ENCODE data around the gene PRRX2. TPM values are rescaled to one million over a fixed set of nuclear protein-coding genes. Genes with fewer than 3 reads are reported as not detected.
"Not testable (repeated sequence)": the region's sequence is repeated elsewhere in the genome, so short reads cannot be mapped to it uniquely, and the experiment has no call there.

Gene PRRX2
- total RNA-seq, 4 donors from 2014 or later: 0.75 to 1.7 (median 1.6) TPM; not detected in 1

DNA sequence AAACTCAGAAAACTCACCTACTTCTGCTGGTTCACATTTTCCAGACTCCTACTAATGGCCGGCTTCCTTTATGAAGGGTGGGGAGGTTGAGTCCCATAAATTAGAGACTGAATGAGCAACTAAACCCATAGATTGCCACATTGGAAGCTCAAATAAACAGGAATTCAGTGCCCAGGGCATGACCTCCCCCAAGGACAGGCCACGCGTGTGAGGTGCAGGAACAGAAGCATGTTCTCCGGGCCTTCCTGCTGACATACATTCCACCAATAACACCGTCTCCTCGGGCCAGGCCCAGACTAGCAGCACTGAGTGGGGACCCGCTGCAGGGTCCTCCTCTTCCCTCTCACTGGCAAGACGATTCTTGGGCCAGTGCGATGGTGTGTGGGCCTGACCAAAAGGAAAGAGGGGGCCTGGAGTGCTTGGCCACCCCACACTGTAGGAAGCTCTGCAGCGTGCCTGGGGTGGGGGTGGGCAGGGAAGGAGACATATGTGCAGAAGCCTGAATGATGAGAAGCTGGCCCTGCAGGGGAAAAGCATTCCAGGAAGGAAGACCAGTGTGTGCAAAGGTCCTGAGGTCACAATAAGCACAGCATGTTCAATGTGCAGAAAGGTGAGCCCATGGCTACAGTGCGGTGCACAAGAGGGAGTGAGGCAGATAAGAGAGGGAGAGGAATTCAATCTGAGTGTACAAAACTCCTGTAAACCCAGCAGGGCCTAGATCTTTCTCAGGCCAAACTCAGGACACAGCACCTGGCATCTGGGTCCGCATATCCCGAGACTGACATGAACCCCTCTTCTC lies 75.4 kb downstream of the PRRX2 start:
- peaks cover 0 to 3% (median 0%) of the 10 kb centered on the region in 3 donors for H3K27me3 ChIP-seq
- H3K4me3 ChIP-seq: no peak overlapping the region
- H3K36me3 ChIP-seq: no peaks in the 10 kb centered on the region
- TF ChIP-seq, protein P1, sequence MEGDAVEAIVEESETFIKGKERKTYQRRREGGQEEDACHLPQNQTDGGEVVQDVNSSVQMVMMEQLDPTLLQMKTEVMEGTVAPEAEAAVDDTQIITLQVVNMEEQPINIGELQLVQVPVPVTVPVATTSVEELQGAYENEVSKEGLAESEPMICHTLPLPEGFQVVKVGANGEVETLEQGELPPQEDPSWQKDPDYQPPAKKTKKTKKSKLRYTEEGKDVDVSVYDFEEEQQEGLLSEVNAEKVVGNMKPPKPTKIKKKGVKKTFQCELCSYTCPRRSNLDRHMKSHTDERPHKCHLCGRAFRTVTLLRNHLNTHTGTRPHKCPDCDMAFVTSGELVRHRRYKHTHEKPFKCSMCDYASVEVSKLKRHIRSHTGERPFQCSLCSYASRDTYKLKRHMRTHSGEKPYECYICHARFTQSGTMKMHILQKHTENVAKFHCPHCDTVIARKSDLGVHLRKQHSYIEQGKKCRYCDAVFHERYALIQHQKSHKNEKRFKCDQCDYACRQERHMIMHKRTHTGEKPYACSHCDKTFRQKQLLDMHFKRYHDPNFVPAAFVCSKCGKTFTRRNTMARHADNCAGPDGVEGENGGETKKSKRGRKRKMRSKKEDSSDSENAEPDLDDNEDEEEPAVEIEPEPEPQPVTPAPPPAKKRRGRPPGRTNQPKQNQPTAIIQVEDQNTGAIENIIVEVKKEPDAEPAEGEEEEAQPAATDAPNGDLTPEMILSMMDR (IDR thresholded peaks at IDR 0.05 in 4 of 5, conservative IDR thresholded peaks at IDR 0.05 in 1 of 5): no peak
- TF ChIP-seq POLR2A (IDR thresholded peaks at IDR 0.05): no peak
- in situ Hi-C loops (cut with MboI; ENCODE audit: low sequenced_read_pairs in 4 of 4) (loop anchor here in 1 of 4 donors (5.0 kb wide), 1 partner anchor 41 kb away; no protein-coding TSS in a partner anchor), intact Hi-C loops (cut with DNase I; ENCODE audit: low total_unique reads) (no loop called here)
- H3K4me1 ChIP-seq: no peaks in the 10 kb centered on the region
- no peak for DNase-seq
- H3K9me3 ChIP-seq: no peaks in the 10 kb centered on the region
- H3K27ac ChIP-seq: no peak overlapping the region
- no peak for ATAC-seq

DNA sequence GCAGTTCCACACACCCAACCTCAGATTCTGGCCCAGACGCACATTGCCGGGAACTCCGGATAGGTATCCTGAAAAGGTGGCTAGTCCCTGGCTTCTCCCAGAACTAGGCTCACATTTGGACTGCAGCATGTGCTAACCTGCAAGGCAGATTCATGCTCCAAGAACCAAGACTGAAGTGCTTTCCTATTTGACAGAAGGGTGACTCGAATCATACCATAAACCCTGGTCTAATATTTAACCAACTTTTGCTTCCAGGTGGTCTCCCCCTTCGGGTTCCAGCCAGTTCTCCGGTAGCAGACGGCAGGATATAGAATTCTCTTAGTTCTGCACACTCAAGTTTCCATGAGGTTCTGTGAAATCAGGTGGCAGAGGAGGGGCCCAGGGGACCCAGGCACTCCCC lies 79.8 kb downstream of the PRRX2 start:
- Histone ChIP-seq H3K4me3 (no peak overlapping the region), H3K36me3 (no peaks in the 10 kb centered on the region), H3K27me3 (no peaks in the 10 kb centered on the region), H3K4me1 (no peaks in the 10 kb centered on the region), H3K9me3 (no peaks in the 10 kb centered on the region), H3K27ac (no peak overlapping the region)
- ATAC-seq (no peak), DNase-seq (no peak)
- TF ChIP-seq POLR2A (IDR thresholded peaks at IDR 0.05): no peak
- TF ChIP-seq, protein P1 (IDR thresholded peaks at IDR 0.05 in 4 of 5, conservative IDR thresholded peaks at IDR 0.05 in 1 of 5): no peak
- intact Hi-C loops (cut with DNase I; ENCODE audit: low total_unique reads) (no loop called here), in situ Hi-C loops (cut with MboI; ENCODE audit: low sequenced_read_pairs in 4 of 4) (no loop called here)

DNA sequence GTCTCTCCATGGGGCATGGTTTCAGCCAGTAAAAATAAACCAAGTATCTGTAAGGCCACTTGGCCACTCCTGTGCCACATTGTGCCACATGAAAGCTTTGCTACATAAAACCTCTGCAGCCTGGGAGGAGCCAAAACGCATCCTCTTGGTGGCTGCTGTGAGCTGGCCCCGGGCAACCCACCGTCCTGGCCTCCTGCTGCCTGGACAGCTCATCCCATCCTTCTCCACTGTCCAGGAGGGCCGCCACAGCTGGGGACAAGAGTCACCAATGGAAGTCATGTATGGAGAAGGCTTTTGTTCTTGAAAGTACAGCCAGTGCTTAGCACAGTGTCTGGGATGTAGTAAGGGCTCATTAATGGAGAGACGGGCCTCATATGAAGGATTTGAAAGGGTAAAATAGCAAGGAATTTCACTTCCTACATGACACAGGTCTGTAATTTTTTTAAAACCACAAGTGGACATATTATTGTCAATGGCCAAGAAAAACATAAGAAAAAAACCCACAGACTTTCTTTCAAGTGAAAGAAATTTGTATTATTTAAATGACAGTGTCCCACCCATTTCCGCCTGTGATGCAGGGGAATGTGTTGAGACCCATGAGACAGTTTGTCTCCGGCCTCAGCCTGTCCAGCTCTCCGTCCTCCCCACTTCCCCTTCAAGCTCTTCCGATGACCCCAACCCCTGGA lies 80.8 kb downstream of the PRRX2 start:
- ATAC-seq: no peak
- intact Hi-C loops (cut with DNase I; ENCODE audit: low total_unique reads) (no loop called here), in situ Hi-C loops (cut with MboI; ENCODE audit: low sequenced_read_pairs in 4 of 4) (no loop called here)
- Histone ChIP-seq H3K4me3 (no peak overlapping the region), H3K9me3 (no peaks in the 10 kb centered on the region), H3K27ac (no peak overlapping the region), H3K36me3 (no peaks in the 10 kb centered on the region), H3K4me1 (no peaks in the 10 kb centered on the region), H3K27me3 (peaks cover 0 to 4% (median 4%) of the 10 kb centered on the region in 3 donors)
- DNase-seq: no peak
- TF ChIP-seq, protein P1 (IDR thresholded peaks at IDR 0.05 in 4 of 5, conservative IDR thresholded peaks at IDR 0.05 in 1 of 5): no peak
- no peak for TF ChIP-seq POLR2A (IDR thresholded peaks at IDR 0.05)

DNA sequence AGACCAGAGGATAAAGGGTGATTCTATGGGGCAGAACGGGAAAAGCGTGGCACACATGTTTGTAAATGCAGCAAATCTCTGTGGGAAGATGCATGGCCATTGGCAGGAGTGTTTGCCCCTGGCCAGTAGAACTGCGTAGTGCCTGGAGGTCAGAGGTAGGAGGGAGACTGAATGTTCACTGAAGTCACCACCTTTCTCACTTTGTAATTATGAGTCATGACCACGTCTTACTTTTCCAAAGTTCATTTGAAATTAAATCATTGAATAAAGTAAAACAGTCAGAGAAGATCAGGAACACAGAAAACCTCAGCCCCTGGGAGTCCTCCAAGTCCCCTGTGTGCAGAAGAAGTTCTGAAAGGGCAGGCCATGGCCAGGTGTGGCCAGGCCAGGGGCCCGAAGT lies 82.8 kb downstream of the PRRX2 start:
- DNase-seq (no peak), ATAC-seq (no peak)
- H3K4me1 ChIP-seq: peaks cover 0 to 6% of the 10 kb centered on the region in 2 donors
- no peaks in the 10 kb centered on the region for H3K36me3 ChIP-seq
- H3K9me3 ChIP-seq: no peaks in the 10 kb centered on the region
- intact Hi-C loops (cut with DNase I; ENCODE audit: low total_unique reads): no loop called here
- H3K27ac ChIP-seq: no peak overlapping the region
- in situ Hi-C loops (cut with MboI; ENCODE audit: low sequenced_read_pairs in 4 of 4): no loop called here
- H3K4me3 ChIP-seq: no peak overlapping the region
- TF ChIP-seq, protein P1 (IDR thresholded peaks at IDR 0.05 in 4 of 5, conservative IDR thresholded peaks at IDR 0.05 in 1 of 5): no peak
- TF ChIP-seq POLR2A (IDR thresholded peaks at IDR 0.05): no peak
- H3K27me3 ChIP-seq: peaks cover 5 to 23% (median 21%) of the 10 kb centered on the region in 3 donors

DNA sequence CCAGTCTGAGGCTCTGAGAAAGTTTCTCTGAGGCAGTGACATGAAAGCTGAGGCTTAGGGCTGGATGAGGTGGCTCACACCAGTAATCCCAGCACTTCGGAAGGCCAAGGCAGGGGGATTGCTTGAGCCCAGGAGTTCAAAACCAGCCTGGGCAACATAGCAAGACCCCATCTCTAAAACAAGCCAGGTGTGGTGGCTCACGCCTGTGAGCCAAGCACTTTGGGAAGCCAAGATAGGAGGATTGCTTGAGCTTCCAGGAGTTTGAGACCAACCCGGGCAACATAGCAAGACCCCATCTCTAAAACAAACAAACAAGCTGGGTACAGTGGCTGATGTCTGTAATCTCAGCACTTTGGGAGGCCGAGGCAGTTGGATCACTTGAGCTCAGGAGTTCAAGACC lies 83.6 kb downstream of the PRRX2 start:
- ATAC-seq; H3K27ac ChIP-seq; intact Hi-C loops (cut with DNase I; ENCODE audit: low total_unique reads); H3K36me3 ChIP-seq; H3K4me3 ChIP-seq; in situ Hi-C loops (cut with MboI; ENCODE audit: low sequenced_read_pairs in 4 of 4); H3K9me3 ChIP-seq; H3K4me1 ChIP-seq; DNase-seq: not testable (repeated sequence)
- H3K27me3 ChIP-seq: peaks cover 5 to 25% (median 23%) of the 10 kb centered on the region in 3 donors

Measured in gastrocnemius medialis (tissue), 4 donors.